ENCODE measurements around the gene RBM44.
A peak's percentile ranks its signal among the peaks of the same experiment; 100 is the strongest.
"Not testable (repeated sequence)": the region's sequence is repeated elsewhere in the genome, so short reads cannot be mapped to it uniquely, and the experiment has no call there.

RBM44 gene

DNA sequence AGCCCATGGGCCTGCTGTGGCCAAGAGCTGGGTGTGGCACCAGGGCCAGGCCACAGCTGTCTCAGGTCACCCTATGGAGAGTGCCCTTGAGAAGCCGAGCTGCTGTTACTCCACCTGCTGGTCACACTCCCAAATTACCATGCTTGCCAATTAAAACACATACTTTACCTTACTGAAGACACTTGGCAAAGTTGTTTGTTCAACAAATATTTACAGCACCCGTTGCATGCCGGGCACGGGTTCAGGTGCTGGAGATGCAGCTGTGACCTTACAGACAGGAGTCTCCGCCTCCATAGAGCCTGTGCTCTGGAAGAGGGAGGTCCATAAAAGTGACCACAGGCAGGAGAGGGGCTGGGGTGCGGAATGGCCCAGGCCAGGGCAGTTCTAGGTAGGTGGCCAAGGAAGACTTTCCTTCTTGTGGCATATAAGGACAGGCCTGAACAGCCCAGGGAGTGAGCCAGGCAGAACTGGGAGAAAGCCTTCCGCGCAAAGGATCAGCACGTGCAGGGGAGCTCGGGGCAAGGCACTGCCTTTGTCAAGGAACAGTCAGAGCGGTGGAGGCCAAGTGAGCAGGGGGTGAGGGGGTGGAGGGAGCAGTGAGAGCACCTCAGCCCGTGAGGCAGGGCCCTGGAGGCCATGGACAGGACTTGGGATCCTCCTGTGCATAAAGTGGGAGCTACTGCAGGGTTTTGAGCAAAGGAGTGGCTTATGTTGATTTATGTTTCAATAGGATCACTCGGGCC is 23.6 kb upstream of the RBM44 start:
- DNase-seq (ENCODE audit: low read depth in 2 of 2): peak; percentile 9 to 25

DNA sequence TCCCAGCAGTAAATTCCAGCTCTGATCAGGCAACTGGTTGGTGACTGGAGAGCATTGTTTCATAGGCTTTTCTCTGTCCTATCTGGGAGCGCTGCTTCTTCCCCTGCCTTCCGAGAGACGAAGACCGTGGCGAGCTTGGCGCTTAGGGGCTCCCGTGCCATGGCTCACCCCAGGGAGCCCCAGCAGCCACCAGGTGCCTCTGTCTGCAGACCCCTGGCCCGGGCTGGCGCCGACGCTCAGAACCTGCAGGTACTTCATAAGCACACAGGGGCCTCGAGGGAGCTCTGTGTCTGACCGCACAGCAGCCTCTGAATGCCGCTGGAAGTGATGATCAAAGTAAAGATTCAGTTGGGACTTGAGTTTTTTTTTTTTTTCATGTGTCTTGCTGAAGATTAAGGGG is 19.1 kb upstream of the RBM44 start:
- no peak for DNase-seq (ENCODE audit: low read depth in 2 of 2)

DNA sequence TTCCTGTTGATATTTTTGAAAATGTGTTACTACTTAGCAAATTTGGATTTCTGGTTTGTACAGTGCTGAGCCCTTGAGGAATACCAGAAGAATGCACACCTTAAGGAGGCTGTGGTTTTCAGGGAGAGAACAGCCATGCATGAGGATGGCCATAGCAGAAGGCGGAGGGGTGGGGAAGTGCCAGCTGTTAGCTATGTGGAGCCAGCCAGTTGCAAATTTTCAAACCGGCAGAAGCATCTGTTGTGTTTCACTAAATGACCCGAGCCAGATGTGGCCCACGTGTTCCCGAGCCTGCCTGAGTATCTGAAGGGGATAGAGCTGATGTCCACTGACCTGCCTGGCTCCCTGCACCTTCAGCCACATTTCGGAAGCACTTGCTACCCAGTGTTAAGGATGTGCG is 16.4 kb upstream of the RBM44 start:
- DNase-seq (ENCODE audit: low read depth in 2 of 2): no peak

DNA sequence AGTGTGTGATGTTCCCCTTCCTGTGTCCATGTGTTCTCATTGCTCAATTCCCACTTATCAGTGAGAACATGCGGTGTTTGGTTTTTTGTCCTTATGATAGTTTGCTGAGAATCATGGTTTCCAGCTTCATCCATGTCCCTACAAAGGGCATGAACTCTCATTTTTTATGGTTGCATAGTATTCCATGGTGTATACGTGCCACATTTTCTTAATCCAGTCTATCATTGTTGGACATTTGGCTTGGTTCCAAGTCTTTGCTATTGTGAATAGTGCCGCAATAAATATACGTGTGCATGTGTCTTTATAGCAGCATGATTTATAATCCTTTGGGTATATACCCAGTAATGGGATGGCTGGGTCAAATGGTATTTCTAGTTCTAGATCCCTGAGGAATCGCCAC is 14.9 kb upstream of the RBM44 start:
- not testable (repeated sequence) for DNase-seq (ENCODE audit: low read depth in 2 of 2)

- no peak for DNase-seq (ENCODE audit: low read depth in 2 of 2)
These were observed 11.6 kb upstream of the RBM44 start for GRCh38 chr2:237786936-237787335.

DNA sequence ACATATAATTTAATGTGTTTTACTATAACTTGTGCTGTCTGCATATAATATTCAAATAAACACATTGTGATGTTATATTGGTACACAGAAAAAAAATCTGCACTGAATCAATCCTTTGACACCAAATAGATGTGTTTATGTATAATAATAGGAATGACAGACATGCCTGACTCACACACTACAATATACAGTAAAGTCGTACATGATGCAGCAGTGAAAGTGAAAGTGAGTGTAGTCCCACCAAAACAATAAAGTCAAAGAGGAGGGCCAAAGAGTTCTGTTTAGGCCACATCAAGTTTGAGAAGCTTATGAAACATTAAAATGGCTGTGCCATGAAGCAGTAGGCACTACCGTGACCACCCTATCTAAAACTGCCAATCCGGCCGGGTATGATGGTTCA is 8.2 kb upstream of the RBM44 start:
- DNase-seq (ENCODE audit: low read depth in 2 of 2): no peak

- no peak for DNase-seq (ENCODE audit: low read depth in 2 of 2)
These were observed 6.4 kb upstream of the RBM44 start for GRCh38 chr2:237791977-237792727.

DNA sequence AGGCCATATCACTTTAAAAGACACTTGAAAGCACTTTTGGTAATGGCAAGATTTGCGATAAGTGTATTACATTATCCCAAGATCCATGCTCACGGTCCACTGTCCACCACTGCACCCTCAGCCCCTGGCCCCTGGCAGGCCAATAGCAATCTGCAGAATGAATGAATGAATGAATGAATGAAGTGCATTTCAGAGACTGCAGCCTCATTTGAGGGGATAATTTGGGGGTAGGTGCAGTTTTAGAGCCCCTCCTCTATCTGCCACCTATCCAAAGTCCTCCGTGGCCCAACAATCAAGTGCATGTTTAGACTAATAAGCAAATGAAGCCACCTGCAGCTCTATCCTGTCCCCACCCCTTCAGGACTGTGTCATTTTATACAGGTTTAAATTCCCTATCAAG is 1.3 kb upstream of the RBM44 start:
- no peak for DNase-seq (ENCODE audit: low read depth in 2 of 2)

DNA sequence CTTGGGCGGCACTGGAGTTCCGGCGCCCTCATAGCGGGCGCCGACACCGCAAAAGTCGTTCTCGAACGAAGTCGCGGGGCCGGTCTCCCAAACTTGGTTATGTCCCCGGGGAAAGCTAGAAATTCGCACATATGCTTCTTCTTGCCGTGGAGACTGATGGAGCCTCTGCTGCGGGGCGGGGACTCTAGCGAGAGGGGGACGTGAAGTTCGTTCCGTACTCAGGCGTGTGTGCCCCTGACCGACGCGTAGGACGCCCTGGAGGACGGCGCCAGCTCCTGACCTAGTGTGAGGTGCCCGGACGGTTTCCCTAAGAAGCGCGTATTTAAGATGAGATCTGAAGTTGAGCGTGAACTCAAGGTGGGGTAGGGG is 465 bp downstream of the RBM44 start:
- DNase-seq (ENCODE audit: low read depth in 2 of 2): no peak

- no peak for DNase-seq (ENCODE audit: low read depth in 2 of 2)
These were observed 2.9 kb downstream of the RBM44 start for GRCh38 chr2:237801466-237801865.

DNA sequence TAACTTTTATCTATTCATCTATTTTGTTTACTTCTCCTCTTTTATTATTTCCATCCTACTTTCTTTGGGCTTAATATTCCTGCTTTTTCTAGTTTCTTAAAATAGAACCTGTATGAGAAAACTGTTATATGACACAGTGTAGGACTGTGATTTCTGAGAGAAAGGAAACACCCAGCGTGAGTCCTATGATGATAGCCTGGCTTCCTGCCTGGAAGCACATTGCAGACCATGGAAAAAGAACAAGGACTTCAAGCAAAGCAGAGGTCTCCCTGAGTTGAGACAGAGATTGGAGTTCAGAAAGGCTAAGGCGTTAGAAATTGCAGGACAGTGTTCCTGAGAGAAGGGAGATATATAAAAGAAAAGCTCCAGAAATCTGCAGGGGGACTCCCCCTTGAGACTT is 7.8 kb downstream of the RBM44 start:
- no peak for DNase-seq (ENCODE audit: low read depth in 2 of 2)

- DNase-seq (ENCODE audit: low read depth in 2 of 2): no peak
These were observed 17.1 kb downstream of the RBM44 start for GRCh38 chr2:237815637-237816036.

DNA sequence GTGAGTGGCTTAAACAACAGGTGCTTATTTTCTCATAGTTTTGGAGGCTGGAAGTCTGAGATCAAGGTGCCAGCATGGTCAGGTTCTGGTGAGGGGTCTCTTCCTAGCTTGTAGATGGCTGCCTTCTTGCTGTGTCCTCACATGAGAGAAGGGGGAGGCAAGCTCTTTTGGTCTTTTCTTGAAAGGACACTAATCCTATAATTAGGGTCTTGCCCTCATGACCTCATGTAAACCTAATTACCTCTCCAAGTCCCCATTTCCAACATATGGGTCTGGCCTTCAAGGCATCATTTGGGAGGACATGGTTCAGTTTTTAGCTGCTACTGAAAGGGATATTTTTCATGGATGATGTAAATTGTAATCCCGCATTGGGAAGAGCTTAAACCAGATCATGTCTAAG is 18.0 kb downstream of the RBM44 start:
- DNase-seq (ENCODE audit: low read depth in 2 of 2): no peak

DNA sequence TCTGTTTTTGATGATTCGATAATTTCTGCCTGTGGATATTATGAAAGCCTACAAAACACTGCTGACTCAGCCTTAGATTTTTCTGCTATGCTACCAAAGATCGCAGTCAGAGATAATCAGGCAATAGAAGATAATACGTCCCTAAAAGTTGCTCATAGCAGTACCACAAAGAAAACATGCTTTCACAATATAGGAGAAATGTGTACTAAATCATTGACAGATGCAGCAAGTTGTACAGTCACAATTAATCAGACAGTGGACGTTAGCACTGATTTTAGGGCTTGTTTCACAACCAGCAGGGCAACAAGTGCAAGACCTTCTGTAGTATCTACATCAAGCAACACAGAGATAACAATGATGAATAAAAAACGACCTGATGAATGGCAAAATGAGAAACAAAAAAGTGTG is 19.5 kb downstream of the RBM44 start:
- no peak for DNase-seq (ENCODE audit: low read depth in 2 of 2)

GRCh38 chr2:237819231-237819630 is 20.7 kb downstream of the RBM44 start:
- DNase-seq (ENCODE audit: low read depth in 2 of 2): no peak

GRCh38 chr2:237820421-237820820 is 21.8 kb downstream of the RBM44 start:
- no peak for DNase-seq (ENCODE audit: low read depth in 2 of 2)

- no peak for DNase-seq (ENCODE audit: low read depth in 2 of 2)
These were observed 25.0 kb downstream of the RBM44 start for GRCh38 chr2:237823544-237823943.

- no peak for DNase-seq (ENCODE audit: low read depth in 2 of 2)
These were observed 25.5 kb downstream of the RBM44 start for GRCh38 chr2:237824085-237824484.

DNA sequence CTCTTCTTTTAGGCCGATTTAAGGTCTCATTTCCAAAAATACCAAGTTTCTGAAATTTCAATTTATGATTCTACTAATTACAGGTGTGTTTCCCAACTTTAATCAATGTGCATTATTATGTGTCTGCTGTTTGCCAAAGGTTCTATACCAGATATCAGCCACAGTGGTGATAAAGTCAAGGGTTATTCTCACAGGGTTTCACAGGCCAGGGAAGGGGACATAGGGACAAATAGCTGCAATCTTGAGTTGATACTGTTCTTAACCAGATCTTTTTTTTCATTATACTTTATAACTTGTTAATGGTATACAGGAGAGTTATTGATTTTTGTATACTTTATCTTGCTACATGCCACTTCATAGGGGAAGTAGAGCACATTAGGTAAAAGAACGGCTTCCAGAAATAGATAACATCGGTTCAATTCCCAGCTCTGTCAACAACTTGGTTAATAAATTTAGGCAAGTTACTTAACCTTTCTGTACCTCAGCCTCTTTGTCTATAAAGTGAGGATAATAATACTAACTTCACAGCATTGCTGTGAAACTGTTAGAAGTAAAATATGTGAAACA is 28.9 kb downstream of the RBM44 start:
- no peak for DNase-seq (ENCODE audit: low read depth in 2 of 2)

DNA sequence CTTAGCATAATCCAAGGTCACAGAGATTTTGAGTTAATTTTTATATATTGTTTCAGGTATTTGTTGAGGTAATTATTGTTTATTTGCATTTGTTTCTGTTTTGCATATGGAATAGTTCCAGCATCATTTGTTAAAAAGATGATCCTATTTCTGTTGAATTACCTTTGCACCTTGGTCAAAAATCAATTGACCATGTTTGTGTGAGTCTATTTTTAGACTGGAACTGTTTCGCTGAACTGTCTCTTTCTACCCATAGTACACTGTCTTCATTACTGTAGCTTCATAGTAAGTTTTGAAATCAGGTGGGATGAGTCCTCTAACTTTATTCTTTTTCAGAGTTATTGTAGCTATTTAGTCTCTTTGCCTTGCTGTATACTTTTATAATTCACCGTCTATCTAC is 31.9 kb downstream of the RBM44 start:
- no peak for DNase-seq (ENCODE audit: low read depth in 2 of 2)

DNA sequence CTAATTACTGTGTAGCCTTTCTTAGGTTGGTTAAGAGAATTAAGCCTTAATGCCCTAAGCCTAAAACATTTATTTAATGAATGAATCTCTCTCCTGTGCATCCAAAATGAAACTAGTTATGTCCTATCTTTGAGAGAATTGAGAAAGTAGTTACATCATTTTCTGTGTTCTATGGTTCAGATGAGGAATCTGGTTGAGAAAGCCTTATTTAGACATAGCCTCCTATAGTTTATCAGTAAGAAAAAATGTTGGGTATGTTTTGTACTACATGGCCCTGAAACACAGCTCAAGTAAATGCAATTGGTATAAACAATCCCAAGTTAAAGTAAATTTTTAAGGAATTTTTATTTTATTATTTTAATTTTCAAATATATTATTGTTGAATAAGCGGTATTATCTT is 35.0 kb downstream of the RBM44 start:
- no peak for DNase-seq (ENCODE audit: low read depth in 2 of 2)

GRCh38 chr2:237835372-237835771 is 36.8 kb downstream of the RBM44 start:
- DNase-seq (ENCODE audit: low read depth in 2 of 2): no peak

- DNase-seq (ENCODE audit: low read depth in 2 of 2): no peak
These were observed 42.5 kb downstream of the RBM44 start for GRCh38 chr2:237841051-237841450.

Data from stimulated activated CD8-positive, alpha-beta memory T cell treated with anti-CD3 and anti-CD28 coated beads, Interleukin-15, amount 100 ng/mL, for 48 hours (primary cell).